DMS53 treated with DMSO at 0.1 percent for 48 hours (cell line): ENCODE measurements around the gene E2F7.
A peak's percentile ranks its signal among the peaks of the same experiment; 100 is the strongest.
"Not testable (repeated sequence)": the region's sequence is repeated elsewhere in the genome, so short reads cannot be mapped to it uniquely, and the experiment has no call there.

Source experiments
- DNase-seq: peaks from one replicate; lab custom pipeline; 2025; ENCODE audit not compliant: unreplicated experiment; lab: John Stamatoyannopoulos, UW

E2F7 gene, protein sequence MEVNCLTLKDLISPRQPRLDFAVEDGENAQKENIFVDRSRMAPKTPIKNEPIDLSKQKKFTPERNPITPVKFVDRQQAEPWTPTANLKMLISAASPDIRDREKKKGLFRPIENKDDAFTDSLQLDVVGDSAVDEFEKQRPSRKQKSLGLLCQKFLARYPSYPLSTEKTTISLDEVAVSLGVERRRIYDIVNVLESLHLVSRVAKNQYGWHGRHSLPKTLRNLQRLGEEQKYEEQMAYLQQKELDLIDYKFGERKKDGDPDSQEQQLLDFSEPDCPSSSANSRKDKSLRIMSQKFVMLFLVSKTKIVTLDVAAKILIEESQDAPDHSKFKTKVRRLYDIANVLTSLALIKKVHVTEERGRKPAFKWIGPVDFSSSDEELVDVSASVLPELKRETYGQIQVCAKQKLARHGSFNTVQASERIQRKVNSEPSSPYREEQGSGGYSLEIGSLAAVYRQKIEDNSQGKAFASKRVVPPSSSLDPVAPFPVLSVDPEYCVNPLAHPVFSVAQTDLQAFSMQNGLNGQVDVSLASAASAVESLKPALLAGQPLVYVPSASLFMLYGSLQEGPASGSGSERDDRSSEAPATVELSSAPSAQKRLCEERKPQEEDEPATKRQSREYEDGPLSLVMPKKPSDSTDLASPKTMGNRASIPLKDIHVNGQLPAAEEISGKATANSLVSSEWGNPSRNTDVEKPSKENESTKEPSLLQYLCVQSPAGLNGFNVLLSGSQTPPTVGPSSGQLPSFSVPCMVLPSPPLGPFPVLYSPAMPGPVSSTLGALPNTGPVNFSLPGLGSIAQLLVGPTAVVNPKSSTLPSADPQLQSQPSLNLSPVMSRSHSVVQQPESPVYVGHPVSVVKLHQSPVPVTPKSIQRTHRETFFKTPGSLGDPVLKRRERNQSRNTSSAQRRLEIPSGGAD

DNA sequence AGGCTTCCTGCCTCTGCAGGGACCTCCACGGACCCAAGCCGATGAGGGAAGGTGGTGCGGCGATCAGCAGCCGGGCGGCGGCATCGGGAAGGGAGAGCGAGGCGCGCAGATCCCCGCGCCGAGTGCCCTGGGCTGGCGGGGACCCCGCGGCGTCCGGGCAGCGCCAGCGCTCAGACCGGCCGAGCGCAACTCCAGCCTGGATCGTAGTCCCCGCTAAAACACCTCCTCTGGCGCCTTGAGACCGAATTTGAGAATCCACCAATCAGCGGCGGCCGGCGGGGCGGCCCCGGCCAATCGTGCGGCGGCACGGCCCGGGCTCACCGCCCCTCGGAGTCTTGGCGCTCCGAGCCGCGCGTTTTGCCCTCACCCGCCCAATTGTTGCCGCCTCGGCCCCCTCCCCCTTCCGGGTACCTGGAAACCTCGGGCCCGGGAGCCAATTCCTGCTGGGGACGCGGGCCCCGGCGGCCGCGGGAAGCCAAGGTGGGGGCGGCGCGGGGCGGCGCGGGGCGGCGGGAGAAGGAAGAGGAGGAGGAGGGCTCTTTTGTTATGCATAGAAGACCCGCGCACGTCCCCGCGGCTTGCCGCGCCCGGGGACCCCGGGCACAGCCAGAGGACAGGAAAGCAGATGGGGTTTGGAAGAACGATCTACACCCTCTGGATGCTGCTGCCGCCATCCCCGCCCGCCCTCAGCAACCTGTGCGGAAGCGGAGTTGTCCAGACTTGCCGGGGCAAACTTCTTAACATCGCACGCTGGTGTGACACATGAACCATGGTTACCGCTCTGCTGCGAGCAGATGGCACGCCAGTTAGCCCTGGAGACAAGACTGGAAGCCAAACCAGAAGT, at the start of gene E2F7:
E2F7 (minus strand) TSS at position 209 of the 844 bp plus-strand sequence. CDS start 934 bp downstream, outside the sequence.
- DNase-seq: peak; percentile 93

DNA sequence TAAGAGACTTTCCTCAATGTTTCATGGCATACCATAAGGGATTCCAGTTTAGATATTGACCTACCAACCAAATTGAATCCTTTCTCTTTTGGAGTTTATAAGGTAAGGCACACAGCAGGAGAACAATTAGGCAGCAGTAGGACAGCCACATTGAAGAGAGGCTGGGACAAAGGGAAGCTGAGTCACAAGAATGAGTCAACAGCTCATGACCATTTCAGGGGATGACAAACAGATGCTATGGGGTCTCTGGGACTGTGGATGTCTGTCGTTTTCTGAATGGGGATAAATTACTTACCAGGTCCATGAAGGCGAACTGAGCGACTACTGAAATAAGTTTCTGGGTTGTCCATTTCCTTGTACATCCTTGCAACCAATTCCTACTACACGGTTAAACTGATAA, 48.6 kb upstream of the E2F7 start:
- no peak for DNase-seq

DNA sequence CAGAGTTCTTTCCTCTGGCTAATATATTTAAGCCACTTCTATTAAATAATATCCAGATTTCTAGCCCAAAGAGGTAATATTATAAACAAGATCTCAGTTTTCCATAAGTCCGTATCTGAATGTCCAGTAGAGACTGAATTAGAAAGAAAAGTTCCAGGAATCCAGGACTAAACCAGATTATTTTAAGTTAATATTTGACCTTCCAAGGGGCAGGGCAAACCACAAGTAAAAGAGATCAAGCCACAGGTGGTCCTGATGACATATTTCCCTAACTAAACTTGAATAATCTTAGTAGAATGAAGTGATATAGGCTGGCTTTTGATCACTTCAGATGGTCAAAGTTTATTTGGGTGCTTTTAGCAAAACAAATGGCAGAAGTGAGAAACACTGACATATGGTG, 43.3 kb upstream of the E2F7 start:
- DNase-seq: no peak

DNA sequence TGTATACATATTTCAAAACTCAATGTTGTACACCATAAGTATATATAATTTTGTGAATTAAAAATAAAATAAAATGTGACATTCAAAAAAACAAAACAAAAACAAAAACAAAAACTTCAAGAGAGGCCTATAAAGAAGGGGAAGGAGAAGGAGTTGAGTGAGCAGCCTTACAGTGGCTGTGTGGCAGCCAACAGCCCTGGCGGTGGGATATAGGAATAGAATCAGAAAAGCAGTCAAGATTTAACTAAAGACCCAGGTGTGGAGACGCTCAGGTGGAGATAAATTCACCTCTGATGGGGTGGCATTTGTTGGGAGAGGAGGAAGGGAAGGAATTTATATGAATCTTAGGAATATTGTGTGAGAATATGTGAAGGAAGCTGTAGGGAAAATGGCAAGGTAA, 41.8 kb upstream of the E2F7 start:
- no peak for DNase-seq

DNA sequence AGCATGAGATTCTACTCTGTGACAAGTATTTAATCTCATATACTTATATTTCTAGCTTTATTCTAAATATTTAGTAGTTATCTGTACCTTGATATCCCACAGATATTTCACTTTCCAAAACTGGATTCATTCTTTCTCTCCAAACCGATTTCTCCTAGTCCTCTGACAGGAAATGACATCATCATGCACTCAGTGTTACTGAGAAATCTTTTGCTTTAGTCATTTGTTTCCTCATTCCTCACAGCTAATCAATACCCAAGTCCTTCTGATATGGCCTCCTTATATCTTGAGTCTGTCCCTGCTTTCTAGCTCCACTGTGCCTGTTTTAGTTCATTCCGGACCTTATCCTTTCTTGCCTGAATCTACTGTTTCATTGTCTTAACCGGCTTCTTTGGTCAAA, 39.4 kb upstream of the E2F7 start:
- DNase-seq: no peak

DNA sequence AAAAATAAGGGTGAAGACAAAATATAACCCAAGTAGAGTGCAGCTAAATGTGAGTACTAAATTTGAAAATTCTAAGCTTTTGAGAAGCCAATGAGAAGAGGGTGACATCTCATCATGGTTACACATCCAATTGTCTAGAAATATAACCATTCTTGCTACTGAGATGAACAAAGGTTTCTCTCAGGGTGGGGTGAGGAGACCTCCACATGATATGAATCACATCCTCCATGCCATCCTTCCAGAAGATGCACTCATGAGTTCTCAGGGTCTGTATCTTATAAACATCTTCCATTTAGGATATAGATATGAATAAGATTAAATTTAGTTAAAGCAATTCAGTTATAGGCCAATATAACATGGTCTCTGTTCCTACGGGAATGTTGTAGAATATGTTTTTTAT, 38.9 kb upstream of the E2F7 start:
- DNase-seq: no peak

DNA sequence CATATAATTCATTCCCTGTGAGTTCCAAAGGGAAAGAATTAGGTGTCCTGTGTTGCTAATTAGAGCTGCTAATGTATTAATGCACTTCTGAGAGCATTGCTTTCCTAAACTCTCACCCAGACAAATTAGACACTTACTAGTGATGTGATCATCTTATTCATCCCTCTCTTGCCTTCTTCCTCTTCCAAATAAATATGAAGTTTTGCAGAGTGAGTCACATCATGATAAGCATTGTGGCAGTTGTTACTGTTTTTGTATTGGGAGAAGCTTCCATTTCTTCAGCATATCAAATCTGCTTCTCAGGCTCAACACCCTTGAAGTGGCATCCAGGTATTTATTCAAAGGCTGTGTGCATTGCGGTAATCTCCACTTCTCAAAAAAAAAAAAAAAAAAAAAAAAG, 37.3 kb upstream of the E2F7 start:
- DNase-seq: no peak

DNA sequence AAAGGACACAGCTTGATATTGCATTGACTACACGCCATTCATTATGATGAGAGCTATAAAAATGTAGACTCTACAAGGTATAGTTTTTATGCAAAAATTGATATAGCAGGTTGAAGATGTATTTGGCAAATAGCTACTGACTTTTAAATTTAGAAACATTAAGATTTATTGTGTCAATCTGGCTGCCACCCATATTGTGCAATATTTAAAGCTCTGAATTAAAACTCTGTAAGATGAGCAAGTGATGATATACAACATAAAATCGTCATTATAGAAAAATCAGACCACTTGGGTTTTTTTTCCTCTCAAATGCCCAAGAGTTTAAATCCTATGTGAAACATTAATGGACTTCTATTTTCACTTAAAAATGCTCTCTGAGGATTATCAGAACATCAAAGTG, 36.8 kb upstream of the E2F7 start:
- no peak for DNase-seq

DNA sequence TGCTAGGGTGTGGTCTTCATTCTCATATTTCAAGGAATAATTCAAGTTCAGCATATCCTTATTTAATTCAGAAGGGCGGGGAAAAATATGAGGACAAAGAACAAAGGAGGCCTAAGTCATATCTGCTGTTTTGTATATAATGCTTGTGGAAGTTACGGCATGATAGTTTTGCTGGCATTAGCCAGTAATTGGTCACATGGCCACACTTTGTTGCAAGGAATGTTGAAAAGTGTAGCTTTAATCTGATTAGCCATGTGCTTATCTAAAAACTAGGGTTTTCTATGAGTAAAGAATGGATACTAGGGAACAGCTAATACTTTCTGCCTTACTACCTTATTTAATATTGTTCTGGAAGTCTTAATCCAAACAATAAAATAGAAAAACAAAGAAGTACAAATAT, 34.4 kb upstream of the E2F7 start:
- no peak for DNase-seq

DNA sequence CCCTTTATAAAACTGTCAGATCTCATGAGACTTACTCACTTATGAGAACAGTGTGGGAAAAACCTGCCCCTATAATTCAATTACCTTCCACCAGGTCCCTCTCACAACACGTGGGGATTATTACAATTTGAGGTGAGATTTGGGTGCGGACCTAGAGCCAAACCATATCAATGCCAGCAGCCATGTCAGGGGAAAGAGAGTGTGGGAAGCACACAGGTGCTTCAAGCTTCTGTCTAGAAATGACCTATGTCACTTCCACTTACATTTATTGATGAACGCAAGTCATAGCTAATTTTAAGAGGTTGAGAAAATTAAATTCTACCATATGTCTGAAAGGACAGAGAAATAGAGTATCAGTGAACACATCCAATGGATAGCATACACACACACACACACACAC, 32.5 kb upstream of the E2F7 start:
- DNase-seq: no peak

DNA sequence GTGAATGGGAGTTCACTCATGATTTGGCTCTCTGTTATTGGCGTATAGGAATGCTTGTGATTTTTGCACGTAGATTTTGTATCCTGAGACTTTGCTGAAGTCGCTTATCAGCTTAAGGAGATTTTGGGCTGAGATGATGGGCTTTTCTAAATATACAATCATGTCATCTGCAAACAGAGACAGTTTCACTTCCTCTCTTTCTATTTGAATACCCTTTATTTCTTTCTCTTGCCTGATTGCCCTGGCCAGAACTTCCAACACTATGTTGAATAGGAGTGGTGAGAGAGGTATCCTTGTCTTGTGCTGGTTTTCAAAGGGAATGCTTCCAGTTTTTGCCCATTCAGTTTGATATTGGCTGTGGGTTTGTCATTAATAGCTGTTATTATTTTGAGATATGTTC, 26.9 kb upstream of the E2F7 start:
- not testable (repeated sequence) for DNase-seq

DNA sequence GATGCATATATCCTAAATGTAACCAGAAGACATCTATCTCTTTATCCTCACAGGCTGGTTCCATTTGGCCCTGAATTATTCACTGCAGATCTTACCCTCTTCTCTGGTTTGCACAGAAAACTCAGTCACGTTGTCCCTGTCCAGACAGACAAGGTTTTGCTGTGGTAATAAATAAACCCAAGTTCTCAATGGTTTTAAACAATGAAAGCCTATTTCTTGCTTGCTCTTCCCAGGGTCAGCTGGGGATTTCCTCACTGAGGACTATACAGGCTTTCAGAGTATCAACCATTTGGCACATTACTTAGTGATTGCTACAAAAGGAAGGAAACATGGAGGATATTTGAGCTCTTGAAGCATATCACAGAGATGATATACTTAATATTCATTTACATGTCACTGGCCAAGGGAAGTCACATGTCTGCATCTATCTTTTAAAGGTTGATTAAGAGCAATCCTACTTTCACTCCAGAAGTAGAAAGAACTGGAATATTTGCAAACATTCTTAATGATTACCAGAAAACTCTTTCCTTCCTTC, 24.4 kb upstream of the E2F7 start:
- no peak for DNase-seq

DNA sequence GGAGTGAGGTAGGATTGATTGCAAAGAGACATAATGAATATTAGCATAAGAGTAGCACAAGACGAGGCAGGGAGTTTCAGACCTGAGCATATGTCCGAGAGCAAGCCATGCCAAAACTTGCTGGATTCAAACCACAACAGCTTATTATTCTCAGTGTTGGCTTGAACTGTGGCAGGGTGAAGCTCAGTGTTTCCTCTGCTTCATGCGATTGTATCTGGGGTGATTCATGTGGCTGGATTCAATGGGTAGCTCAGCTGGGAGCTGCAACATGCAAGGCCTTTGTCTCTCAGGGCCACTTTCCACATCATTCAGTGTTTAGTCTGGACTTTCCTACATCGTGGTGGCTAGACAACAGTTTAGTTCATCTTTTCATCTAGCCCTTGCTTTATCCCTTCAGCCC, 22.1 kb upstream of the E2F7 start:
- no peak for DNase-seq

DNA sequence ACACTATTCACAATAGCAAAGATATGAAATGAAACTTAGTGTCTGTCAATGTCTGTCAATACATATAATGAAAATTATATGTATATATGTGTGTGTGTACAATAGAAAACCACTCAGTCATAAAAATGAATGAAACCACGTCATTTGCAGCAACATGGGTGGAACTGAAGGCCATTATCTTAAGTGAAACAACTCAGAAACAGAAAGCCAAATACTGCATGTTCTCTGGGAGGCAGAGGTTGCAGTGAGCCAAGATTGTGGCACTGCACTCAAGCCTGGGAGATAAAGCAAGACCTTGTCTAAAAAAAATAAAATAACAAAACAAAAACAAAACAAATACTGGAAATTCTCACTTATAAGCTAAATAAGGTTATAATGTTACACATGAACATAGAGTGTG, 16.7 kb upstream of the E2F7 start:
- no peak for DNase-seq

DNA sequence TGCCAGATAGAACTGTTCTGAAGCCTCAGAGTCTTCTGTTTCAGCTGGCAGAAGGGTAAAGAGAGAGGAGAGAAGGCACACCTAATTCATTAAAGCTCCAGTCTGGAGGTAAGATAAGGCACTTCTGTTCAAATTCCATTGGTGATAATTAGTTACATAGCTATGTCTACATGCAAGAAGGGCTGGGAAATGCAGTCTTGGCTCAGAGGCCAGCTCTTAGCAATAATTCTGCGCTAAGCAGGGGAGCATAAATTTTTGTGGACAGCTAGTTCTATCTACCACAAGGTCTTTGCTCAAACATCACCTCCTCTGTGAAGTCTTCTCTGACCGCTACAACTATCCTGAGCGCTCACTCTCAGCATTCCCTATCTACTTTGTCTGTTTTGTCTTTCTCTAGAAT, 14.3 kb upstream of the E2F7 start:
- DNase-seq: no peak

DNA sequence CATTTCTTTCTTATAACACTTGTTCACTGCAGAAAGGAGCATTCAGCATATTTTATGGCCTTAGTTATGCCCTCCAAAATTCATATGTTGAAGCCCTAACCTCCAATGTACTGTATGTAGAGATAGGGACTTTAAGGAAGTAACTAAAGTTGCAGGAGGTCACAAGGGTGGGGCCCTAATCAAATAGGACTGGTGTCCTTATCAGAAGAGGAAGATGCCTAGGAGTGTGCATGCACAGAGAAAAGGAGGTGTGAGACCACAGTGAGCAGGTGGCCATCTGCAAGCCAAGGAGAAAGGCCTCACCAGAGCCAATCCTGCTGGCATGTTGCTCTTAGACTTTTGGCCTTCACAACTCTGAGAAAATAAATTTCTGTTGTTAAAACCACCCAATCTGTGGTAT, 12.9 kb upstream of the E2F7 start:
- no peak for DNase-seq

DNA sequence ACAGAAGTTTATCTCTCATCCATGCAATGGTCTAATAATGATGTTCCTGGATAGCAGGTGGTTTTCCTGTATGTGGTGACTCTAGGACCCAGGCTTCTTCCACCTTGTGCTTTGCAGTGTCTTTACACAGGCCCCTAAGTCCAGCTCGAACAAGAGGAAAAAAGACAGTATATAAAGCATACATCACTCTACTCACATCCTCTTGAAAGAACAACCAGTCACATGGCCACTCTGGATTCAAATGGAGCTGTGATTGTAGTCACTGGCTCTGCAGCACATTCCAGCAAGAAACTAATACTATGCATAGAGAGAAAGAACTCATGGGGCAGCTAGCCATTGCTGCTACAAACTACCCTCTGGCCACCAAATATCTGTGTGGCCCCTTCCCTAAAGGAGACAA, 11.5 kb upstream of the E2F7 start:
- DNase-seq: no peak

DNA sequence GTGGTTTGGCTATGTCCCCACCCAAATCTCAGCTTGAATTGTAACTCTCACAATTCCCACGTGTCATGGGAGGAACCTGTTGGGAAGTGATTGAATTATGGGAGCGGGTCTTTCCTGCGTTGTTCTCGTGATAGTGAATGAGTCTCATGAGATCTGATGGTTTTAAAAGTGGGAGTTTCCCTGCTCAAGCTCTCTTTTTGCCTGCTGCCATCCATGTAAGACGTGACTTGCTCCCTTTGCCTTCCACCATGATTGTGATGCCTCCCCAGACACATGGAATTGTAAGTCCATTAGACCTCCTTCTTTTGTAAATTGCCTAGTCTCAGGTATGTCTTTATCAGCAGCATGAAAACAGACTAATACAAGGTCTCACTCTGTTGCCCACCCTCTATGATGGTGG, 8.5 kb upstream of the E2F7 start:
- DNase-seq: not testable (repeated sequence)

DNA sequence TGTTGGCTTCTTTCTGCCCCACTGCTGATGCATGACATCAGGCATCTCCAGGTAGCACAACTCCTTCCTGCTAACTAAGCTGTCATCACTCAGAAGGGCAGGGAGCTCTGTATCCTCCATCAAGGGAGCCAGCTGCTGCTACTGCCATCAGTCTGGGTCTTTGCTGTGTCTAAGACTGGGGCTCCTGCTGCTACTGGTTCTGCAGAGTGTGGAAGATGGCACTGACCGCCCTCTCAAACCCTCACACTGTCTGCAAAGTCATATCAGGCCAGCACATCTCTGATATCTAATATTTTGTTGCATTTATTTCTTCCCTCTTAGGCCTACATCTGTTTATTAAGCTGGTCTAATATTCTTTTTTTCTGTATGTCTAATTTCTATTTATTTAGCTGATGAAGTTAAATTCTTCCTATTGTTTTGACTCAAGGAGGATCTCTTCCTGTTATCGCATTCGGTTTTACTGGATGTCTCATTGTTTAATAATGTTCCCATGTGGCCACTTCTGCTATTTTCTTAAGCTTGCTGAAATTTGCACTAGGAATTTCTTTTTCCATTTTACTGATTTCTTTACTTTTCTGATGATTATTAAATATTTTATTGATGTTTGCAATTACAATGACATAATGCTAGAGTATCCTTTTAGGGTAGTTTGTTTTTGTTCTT, 7.6 kb upstream of the E2F7 start:
- no peak for DNase-seq

DNA sequence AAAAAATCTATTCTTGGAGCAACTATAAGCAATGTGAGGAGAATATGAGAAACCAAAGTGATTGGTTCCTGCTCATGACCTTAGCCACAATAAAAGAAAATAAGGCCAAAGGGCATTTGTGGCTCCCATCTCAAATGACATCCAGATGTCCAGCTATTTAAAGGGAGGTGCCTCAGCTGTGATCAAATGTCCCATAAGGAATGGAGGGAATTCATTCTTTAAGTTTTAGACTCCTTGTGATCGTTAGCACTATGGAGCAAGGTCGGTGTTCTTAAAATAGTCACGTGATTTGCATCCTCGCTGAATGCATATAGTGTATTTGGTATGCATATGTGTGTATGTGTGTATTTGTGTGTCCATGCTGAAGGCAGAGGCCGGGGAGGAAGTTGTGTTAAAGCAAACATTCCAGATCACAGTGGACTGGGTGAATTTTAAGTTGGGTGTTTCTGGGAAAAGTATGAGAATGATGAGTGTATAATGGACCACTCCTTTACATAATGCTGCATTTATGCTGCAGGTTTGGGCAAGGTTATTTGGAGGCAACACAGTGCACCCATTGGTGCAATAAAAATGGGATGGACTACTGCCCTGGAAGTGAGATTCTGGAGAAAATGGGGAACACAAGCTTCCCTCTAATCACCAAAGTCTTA, 5.6 kb upstream of the E2F7 start:
- DNase-seq: no peak
